Brain microvascular endothelial cell (primary cell): ENCODE data around the gene SAAL1.
A peak's percentile ranks its signal among the peaks of the same experiment; 100 is the strongest.
"Not testable (repeated sequence)": the region's sequence is repeated elsewhere in the genome, so short reads cannot be mapped to it uniquely, and the experiment has no call there.

Source experiments
- DNase-seq: peaks from one replicate; pipeline ENCODE4 v3.0.0-alpha.2; 2020
- H3K27ac ChIP-seq: fragments of 250-450 bp; sonication (Bioruptor Pico); 2 replicates; pipeline ENCODE4 v1.5.1; 2020; ENCODE audit warnings: mild to moderate bottlenecking, moderate library complexity
- H3K27me3 ChIP-seq: fragments of 250-450 bp; sonication (Bioruptor Pico); replicated peaks from 2 replicates; pipeline ENCODE4 v1.5.1; 2020; ENCODE audit warnings: mild to moderate bottlenecking
- H3K36me3 ChIP-seq: fragments of 250-450 bp; sonication (Bioruptor Pico); replicated peaks from 2 replicates; pipeline ENCODE4 v1.5.1; 2020; ENCODE audit warnings: mild to moderate bottlenecking
- H3K4me3 ChIP-seq: 2 replicates; pipeline ENCODE4 v1.5.1; 2011; ENCODE audit warnings: low read depth, mild to moderate bottlenecking, control low read depth, low read length, moderate library complexity
- CTCF ChIP-seq: IDR thresholded peaks from 2 replicates; pipeline ENCODE4 v1.5.1; 2011; ENCODE audit warnings: low read depth, mild to moderate bottlenecking, moderate library complexity, low read length, control low read depth, inconsistent platforms; ENCODE audit errors: missing control alignments
- in situ Hi-C: cut with HindIII; loops from 2 replicates; pipeline ENCODE4 v1.10.0; 2017; ENCODE audit warnings: low sequenced_read_pairs, low pct_ligation_motif_present

SAAL1 gene

GRCh38 chr11:18137186-18137800 lies 31.4 kb upstream of the SAAL1 start:
- Histone ChIP-seq H3K27me3 (no peaks in the 10 kb centered on the region), H3K4me3 (no peak overlapping the region), H3K36me3 (no peaks in the 10 kb centered on the region), H3K27ac (no peak overlapping the region)
- TF ChIP-seq CTCF: no peak
- DNase-seq: no peak
- in situ Hi-C loops: no loop called here

GRCh38 chr11:18135308-18135707 lies 29.4 kb upstream of the SAAL1 start:
- TF ChIP-seq CTCF: no peak
- Histone ChIP-seq H3K36me3 (no peaks in the 10 kb centered on the region), H3K27me3 (no peaks in the 10 kb centered on the region), H3K4me3 (no peak overlapping the region), H3K27ac (no peak overlapping the region)
- DNase-seq: no peak
- in situ Hi-C loops: no loop called here

GRCh38 chr11:18132341-18132740 lies 26.5 kb upstream of the SAAL1 start, which contains the start of gene MRGPRX3:
Gene MRGPRX3 (plus strand): TSS chr11:18132571. CDS start chr11:18137203, 4,632 bp downstream.
- no peak for DNase-seq
- Histone ChIP-seq H3K27ac (no peak within 1 kb of the TSS), H3K36me3 (no peaks in the 10 kb centered on the region), H3K27me3 (no peaks in the 10 kb centered on the region), H3K4me3 (no peak within 1 kb of the TSS)
- in situ Hi-C loops: no loop called here
- TF ChIP-seq CTCF: no peak

- in situ Hi-C loops: not testable (repeated sequence)
Measured at GRCh38 chr11:18131115-18131514, 25.2 kb upstream of the SAAL1 start.

GRCh38 chr11:18121331-18121828 lies 15.5 kb upstream of the SAAL1 start:
- H3K27ac ChIP-seq, DNase-seq, in situ Hi-C loops, H3K36me3 ChIP-seq, H3K27me3 ChIP-seq, H3K4me3 ChIP-seq: not testable (repeated sequence)

More at GRCh38 chr11:18131115-18131514, 25.2 kb upstream of the SAAL1 start:
- not testable (repeated sequence) for H3K4me3 ChIP-seq, DNase-seq, H3K27ac ChIP-seq, H3K27me3 ChIP-seq, H3K36me3 ChIP-seq

- in situ Hi-C loops: no loop called here
- Histone ChIP-seq H3K4me3 (no peak overlapping the region), H3K27ac (no peak overlapping the region)
Measured at GRCh38 chr11:18115360-18116127, 9.7 kb upstream of the SAAL1 start.

More at GRCh38 chr11:18115360-18116127, 9.7 kb upstream of the SAAL1 start:
- H3K27me3 ChIP-seq: no peaks in the 10 kb centered on the region
- H3K36me3 ChIP-seq: no peaks in the 10 kb centered on the region
- DNase-seq: peak; percentile 34
- TF ChIP-seq CTCF: peak; percentile 92
